Measurements from ENCODE around the gene LRIT2.

The LRIT2 gene

DNA sequence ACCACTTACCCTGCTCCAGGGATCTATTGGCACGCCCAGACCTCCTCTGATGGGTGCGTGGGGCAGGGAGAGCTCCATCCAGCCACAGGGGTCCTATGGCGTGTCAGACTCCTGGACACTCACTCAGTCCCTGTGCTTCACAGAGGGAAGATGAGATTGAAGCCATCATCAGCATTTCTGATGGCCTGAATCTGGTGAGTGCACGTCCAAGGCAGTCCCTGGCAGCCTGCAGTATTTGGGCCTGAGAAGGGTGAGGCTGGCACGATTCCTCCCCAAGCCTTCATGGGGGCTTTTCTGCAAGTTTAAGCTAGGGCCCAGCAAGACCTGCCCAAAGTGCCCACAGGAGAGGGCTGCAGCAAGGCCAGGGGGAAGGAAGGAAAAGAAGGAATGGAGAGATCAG, 27.7 kb downstream of the LRIT2 start:
- ChIA-PET CTCF (interaction anchor here (0.9 kb wide), 1 partner anchor 24 kb away, joined by 3 read pairs; the partner anchor contains the start of gene GPR15LG), POLR2A (no interaction called here)
- Histone ChIP-seq H3K9me3 (ENCODE audit: control insufficient read depth, insufficient read depth, low read depth, low read length) (no peaks in the 10 kb centered on the region), H3K27ac (ENCODE audit: extremely low read depth, low read depth, low read length) (no peak overlapping the region), H3K4me3 (ENCODE audit: low read depth, low read length) (no peak overlapping the region), H3K4me1 (ENCODE audit: control insufficient read depth, insufficient read depth, low read length) (peaks cover 8% of the 10 kb centered on the region), H3K36me3 (ENCODE audit: control insufficient read depth in 2 of 2, insufficient read depth in 1 of 2, low read length in 2 of 2) (no peaks in the 10 kb centered on the region)
- TF ChIP-seq ZNF549 (tag by site-specific recombination; IDR thresholded peaks at IDR 0.05) (no peak), ZNF26 (tag by site-specific recombination; IDR thresholded peaks at IDR 0.05) (no peak), ZNF521 (tag by site-specific recombination; IDR thresholded peaks at IDR 0.05) (no peak), ZNF843 (tag by site-specific recombination; IDR thresholded peaks at IDR 0.05) (no peak), ZFP69B (tag by site-specific recombination; IDR thresholded peaks at IDR 0.05) (no peak), ZNF174 (tag by site-specific recombination; IDR thresholded peaks at IDR 0.05) (no peak), ZNF280C (tag by site-specific recombination; IDR thresholded peaks at IDR 0.05) (no peak), ZNF561 (tag by site-specific recombination; IDR thresholded peaks at IDR 0.05; ENCODE audit: borderline replicate concordance) (no peak), ZNF426 (tag by site-specific recombination; IDR thresholded peaks at IDR 0.05) (no peak), ZNF624 (tag by site-specific recombination; IDR thresholded peaks at IDR 0.05) (no peak), ZNF658 (tag by site-specific recombination; IDR thresholded peaks at IDR 0.05) (no peak), OVOL3 (tag by site-specific recombination; IDR thresholded peaks at IDR 0.05) (no peak), ZNF155 (tag by site-specific recombination; IDR thresholded peaks at IDR 0.05) (no peak), GLIS1 (tag by site-specific recombination; IDR thresholded peaks at IDR 0.05) (no peak), ZNF610 (tag by site-specific recombination; IDR thresholded peaks at IDR 0.05; ENCODE audit: borderline replicate concordance) (no peak)
- TF ChIP-seq, protein P1, sequence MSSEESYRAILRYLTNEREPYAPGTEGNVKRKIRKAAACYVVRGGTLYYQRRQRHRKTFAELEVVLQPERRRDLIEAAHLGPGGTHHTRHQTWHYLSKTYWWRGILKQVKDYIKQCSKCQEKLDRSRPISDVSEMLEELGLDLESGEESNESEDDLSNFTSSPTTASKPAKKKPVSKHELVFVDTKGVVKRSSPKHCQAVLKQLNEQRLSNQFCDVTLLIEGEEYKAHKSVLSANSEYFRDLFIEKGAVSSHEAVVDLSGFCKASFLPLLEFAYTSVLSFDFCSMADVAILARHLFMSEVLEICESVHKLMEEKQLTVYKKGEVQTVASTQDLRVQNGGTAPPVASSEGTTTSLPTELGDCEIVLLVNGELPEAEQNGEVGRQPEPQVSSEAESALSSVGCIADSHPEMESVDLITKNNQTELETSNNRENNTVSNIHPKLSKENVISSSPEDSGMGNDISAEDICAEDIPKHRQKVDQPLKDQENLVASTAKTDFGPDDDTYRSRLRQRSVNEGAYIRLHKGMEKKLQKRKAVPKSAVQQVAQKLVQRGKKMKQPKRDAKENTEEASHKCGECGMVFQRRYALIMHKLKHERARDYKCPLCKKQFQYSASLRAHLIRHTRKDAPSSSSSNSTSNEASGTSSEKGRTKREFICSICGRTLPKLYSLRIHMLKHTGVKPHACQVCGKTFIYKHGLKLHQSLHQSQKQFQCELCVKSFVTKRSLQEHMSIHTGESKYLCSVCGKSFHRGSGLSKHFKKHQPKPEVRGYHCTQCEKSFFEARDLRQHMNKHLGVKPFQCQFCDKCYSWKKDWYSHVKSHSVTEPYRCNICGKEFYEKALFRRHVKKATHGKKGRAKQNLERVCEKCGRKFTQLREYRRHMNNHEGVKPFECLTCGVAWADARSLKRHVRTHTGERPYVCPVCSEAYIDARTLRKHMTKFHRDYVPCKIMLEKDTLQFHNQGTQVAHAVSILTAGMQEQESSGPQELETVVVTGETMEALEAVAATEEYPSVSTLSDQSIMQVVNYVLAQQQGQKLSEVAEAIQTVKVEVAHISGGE (tag by site-specific recombination; conservative IDR thresholded peaks at IDR 0.05; ENCODE audit: low read depth) = no peak

DNA sequence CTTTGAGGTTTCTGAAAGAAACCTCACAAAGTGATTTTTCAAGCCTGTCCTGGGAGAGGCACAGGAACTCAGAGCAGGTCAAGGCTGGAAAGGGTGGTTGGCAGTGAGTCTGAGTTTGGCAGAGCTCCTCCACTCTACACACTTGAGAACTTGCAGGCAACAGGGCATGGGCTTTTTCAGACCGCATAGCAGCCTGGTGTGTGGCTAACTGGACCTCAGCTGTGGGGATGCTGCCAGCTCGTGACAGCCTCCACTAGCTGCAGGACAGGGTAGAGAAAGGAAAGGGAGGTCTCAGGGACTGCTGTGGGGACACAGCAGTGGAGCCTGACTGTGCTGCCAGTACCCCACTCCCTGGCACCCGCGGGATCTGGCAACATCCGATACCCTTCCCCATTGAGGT, 28.4 kb downstream of the LRIT2 start:
- H3K36me3 ChIP-seq (ENCODE audit: control insufficient read depth in 2 of 2, insufficient read depth in 1 of 2, low read length in 2 of 2) = no peaks in the 10 kb centered on the region
- no peak overlapping the region for H3K4me3 ChIP-seq (ENCODE audit: low read depth, low read length)
- H3K27ac ChIP-seq (ENCODE audit: extremely low read depth, low read depth, low read length) = no peak overlapping the region
- H3K4me1 ChIP-seq (ENCODE audit: control insufficient read depth, insufficient read depth, low read length) = peaks cover 8% of the 10 kb centered on the region
- H3K9me3 ChIP-seq (ENCODE audit: control insufficient read depth, insufficient read depth, low read depth, low read length) = no peaks in the 10 kb centered on the region
- no peak for TF ChIP-seq ZNF473 (tag by site-specific recombination; IDR thresholded peaks at IDR 0.05)
- no peak for TF ChIP-seq KLF9 (tag by site-specific recombination; IDR thresholded peaks at IDR 0.05; ENCODE audit: low read depth)
- TF ChIP-seq RBAK (tag by site-specific recombination; IDR thresholded peaks at IDR 0.05) = no peak
- no peak for TF ChIP-seq ZNF513 (tag by site-specific recombination; IDR thresholded peaks at IDR 0.05)
- TF ChIP-seq BCL11A (tag by site-specific recombination; IDR thresholded peaks at IDR 0.05; ENCODE audit: low read depth) = no peak
- no peak for TF ChIP-seq KLF10 (tag by site-specific recombination; IDR thresholded peaks at IDR 0.05)
- TF ChIP-seq ZNF223 (tag by site-specific recombination; IDR thresholded peaks at IDR 0.05) = no peak
- TF ChIP-seq ZNF626 (tag by site-specific recombination; IDR thresholded peaks at IDR 0.05) = no peak
- TF ChIP-seq ZNF610 (tag by site-specific recombination; IDR thresholded peaks at IDR 0.05; ENCODE audit: borderline replicate concordance) = no peak
- ChIA-PET POLR2A (no interaction called here), CTCF (interaction anchor here (0.9 to 1.2 kb wide), 2 partner anchors 8 to 23 kb away, joined by 3 to 4 read pairs; partner anchors contain the start of gene GPR15LG)
